GM12865 (cell line): ENCODE data around the gene ANKLE2.

Source experiments
- DNase-seq: peaks from one replicate; pipeline ENCODE4 v3.0.0; 2010; ENCODE audit warnings: low read depth
- H3K4me3 ChIP-seq: 2 replicates; pipeline ENCODE4 v1.5.1; 2011; ENCODE audit warnings: mild to moderate bottlenecking, low read depth, low read length, control low read depth
- TF ChIP-seq, protein P1 (sequence below): IDR thresholded peaks from 2 replicates; pipeline ENCODE4 v1.5.1; 2011; ENCODE audit warnings: low read length, control low read depth, low read depth, inconsistent platforms; ENCODE audit not compliant: insufficient read depth; ENCODE audit errors: missing control alignments

The ANKLE2 gene

DNA sequence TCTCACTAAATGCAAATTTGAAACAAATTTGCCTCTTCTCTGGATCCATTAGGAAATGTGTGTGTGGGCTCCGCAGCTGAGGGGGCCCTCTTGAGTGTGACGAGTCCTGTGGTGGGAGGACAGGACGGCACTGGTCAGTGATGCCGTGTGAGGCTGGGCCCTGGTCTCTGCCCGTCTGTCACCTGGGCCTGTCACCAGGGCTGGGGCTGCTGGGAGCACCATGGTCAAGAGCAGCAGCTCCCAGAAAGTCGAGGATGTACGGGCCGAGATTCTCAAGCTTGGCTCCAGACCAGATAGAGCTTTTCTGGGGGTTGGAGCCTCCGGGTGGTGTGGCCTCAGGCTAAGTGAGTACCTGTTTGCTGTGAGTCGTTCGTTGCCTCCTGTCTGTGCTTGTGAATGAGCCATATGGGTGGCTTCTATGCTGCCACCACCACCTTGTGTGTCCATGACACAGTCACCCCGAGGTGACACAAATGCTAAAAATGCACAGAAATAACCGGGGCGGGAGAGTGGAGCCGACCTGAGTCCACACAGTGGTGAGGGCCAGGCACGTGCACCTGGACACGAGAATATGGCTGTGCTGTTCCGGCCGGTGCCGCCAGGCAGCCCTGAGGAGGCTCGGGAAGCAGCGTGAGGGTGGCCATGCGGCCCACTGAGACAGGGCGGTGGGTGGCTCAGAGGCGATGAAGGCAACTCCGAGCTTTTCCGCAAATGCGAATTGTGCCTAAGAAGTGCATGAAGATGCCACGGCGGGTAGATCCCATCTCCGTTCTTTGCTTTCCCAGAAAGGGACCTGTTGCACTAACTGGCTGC is 42.3 kb downstream of the ANKLE2 start:
- no peak for DNase-seq
- no peak overlapping the region for H3K4me3 ChIP-seq
- TF ChIP-seq, protein P1, sequence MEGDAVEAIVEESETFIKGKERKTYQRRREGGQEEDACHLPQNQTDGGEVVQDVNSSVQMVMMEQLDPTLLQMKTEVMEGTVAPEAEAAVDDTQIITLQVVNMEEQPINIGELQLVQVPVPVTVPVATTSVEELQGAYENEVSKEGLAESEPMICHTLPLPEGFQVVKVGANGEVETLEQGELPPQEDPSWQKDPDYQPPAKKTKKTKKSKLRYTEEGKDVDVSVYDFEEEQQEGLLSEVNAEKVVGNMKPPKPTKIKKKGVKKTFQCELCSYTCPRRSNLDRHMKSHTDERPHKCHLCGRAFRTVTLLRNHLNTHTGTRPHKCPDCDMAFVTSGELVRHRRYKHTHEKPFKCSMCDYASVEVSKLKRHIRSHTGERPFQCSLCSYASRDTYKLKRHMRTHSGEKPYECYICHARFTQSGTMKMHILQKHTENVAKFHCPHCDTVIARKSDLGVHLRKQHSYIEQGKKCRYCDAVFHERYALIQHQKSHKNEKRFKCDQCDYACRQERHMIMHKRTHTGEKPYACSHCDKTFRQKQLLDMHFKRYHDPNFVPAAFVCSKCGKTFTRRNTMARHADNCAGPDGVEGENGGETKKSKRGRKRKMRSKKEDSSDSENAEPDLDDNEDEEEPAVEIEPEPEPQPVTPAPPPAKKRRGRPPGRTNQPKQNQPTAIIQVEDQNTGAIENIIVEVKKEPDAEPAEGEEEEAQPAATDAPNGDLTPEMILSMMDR: no peak

DNA sequence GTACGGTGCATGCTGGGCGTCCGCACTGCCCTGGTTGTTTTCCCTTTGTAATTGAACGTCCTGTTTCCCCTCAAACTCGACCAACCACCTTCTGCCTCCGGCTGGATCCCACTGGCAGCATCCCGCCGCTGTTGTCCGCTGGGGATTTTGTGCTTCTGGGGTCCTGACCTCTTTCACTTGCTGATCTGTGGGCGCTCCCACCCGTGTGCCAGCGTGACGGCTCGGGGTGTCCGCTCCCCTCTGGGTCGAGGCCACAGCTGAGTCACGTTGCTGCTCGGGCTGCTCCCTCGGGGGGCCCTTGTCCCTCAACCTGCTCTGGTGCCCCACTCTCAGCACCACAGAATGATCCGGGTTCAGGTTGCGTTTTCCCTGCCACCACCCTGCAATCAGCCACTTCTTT is 43.0 kb downstream of the ANKLE2 start:
- TF ChIP-seq, protein P1: no peak
- H3K4me3 ChIP-seq: no peak overlapping the region
- no peak for DNase-seq

DNA sequence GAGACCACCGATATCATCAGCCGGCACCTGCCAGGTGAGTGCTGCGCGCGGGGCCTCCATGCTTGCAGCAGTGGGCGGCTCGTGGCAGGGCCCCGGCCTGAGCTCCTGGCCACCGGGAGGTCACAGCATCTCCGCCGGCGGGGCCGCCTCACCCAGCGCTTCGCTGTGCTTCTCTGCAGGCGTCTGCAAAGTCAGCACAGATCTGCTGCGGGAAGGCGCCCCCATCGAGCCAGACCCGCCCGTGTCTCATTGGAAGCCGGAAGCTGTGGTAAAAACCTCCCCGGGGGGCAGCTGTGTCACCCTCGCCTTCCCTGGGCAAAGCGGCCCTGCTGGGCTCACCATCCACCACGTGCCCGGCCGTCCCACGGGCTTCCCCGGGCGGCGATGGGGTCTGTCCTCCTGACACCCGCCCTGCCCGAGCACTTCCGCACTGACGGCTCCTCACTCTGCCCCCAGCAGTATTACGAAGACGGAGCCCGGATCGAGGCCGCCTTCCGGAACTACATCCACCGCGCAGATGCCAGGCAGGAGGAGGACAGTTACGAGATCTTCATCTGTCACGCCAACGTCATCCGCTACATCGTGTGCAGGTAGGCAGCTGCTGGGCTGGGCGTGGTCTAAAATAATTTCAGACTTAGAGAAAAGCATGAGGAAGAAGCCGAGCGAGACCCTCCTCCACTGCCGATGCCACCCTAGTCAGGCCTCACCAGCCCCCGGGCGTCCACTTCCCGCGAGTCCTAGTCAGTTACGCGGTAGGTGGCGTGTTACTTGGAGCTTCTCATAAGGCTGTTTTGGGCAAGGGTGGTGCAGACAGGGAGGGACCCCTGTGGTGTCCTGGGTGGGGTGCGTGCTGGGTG is 43.9 kb downstream of the ANKLE2 start:
- DNase-seq: no peak
- TF ChIP-seq, protein P1: no peak
- no peak overlapping the region for H3K4me3 ChIP-seq

DNA sequence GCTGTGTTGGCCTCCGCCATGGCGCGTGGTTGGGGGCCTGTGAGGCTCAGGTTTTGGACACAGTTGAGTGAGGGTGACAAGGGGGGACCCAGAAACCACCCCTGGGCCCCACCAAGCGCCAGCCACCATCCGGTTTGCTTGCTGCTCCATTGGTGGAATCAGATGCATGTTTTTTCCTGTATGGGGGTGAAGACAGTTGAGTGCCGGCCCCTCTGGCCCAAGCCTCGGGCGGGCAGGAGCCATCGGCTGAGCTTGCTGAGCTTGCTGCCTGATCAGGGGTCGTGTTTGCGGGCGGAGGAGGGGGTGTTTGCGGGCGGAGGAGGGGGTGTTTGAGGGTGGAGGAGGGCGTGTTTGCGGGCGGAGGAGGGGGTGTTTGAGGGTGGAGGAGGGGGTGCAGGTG is 44.6 kb downstream of the ANKLE2 start:
- TF ChIP-seq, protein P1: no peak
- no peak overlapping the region for H3K4me3 ChIP-seq
- no peak for DNase-seq

DNA sequence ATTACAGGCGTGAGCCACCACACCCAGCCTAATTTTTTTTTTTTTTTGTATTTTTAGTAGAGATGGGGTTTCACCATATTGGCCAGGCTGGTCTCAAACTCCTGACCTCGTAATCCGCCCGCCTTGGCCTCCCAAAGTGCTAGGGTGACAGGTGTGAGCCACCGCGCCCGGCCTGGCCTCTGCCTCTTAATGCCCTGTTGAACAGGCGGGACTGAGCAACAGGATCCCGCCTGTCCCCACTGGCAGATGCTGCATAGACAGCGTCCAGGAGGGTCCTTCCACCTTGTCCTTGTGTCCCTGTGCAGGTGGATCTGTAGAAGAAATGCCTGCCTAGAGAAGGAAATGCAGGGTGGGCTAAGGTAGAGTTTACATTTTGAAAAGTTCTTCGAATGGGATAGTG is 45.3 kb downstream of the ANKLE2 start:
- TF ChIP-seq, protein P1: no peak
- no peak overlapping the region for H3K4me3 ChIP-seq
- DNase-seq: no peak

DNA sequence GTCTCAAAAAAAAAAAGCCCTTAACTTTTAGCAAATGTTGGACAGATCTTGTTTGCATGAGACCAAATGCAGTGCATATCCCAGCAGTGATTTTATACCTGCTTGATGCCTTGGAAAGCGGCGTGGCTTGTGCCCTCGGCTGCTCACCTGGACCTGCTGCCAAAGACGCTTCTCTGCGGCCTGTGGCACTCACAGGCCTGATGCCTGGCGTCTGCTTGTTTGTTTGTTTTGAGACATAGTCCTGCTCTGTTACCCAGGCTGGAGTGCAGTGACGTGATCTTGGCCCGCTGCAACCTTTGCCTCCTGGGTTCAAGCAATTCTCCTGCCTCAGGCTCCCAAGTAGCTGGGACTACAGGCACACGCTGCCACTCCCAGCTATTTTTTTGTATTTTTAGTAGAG is 45.8 kb downstream of the ANKLE2 start:
- no peak overlapping the region for H3K4me3 ChIP-seq
- no peak for DNase-seq

More for the DNA sequence above, 45.8 kb downstream of the ANKLE2 start:
- TF ChIP-seq, protein P1: no peak
